Thoracic aorta (tissue), 2 donors: ENCODE measurements around the gene ALK. TPM values are rescaled to one million over a fixed set of nuclear protein-coding genes. Genes with fewer than 3 reads are reported as not detected.

Experiments used
- ATAC-seq: fragments of 150-250 bp; one replicate; pipeline ENCODE4 v1.8.0; 2017; ENCODE audit warnings: low read depth; ENCODE audit not compliant: insufficient number of reproducible peaks, low FRiP score
- DNase-seq: peaks from one replicate; pipeline ENCODE4 v3.0.0-alpha.2; 2020; ENCODE audit warnings: low spot score
- H3K27ac ChIP-seq, 2 donors: fragments of 200-600 bp; sonication (generic); 1 replicate in 1 of 2; 2 replicates in 1 of 2; pipeline ENCODE4 v1.5.1; 2016; ENCODE audit warnings: mild to moderate bottlenecking in 2 of 2, moderate library complexity in 2 of 2
- H3K27me3 ChIP-seq: fragments of 200-600 bp; sonication (generic); replicated peaks from 2 replicates; pipeline ENCODE4 v1.6.0; 2016; ENCODE audit warnings: mild to moderate bottlenecking; ENCODE audit not compliant: insufficient read depth
- H3K36me3 ChIP-seq: fragments of 200-600 bp; sonication (generic); one replicate; pipeline ENCODE4 v1.5.1; 2016
- H3K4me1 ChIP-seq, 2 donors: fragments of 200-600 bp; sonication (generic); 1 replicate in 1 of 2; 2 replicates in 1 of 2; pipeline versions ENCODE4 v1.5.1 to v1.6.0; 2016; ENCODE audit warnings: low read depth in 2 of 2, mild to moderate bottlenecking in 1 of 2; ENCODE audit not compliant: control insufficient read depth in 1 of 2
- H3K4me3 ChIP-seq: fragments of 200-600 bp; sonication (generic); 2 replicates; pipeline ENCODE4 v1.5.1; 2016; ENCODE audit warnings: mild to moderate bottlenecking
- H3K9me3 ChIP-seq: fragments of 200-600 bp; sonication (generic); 2 replicates; pipeline ENCODE4 v1.5.1; 2016
- total RNA-seq, 2 donors: library from RNA; depleted of rRNA; stranded (reverse); fragments of >200 nt; gene quantifications; one replicate each; pipeline versions ENCODE4 v1.1.0 to v1.2.3, GENCODE V29; 2016
- TF ChIP-seq, protein P1 (sequence below): fragments of 200-600 bp; sonication (generic); IDR thresholded peaks from one replicate; pipeline ENCODE4 v1.5.1; 2019; ENCODE audit warnings: antibody characterized with exemption

Gene ALK
- total RNA-seq, 2 donors from 2014 or later: 2.0 TPM; not detected in 1

DNA sequence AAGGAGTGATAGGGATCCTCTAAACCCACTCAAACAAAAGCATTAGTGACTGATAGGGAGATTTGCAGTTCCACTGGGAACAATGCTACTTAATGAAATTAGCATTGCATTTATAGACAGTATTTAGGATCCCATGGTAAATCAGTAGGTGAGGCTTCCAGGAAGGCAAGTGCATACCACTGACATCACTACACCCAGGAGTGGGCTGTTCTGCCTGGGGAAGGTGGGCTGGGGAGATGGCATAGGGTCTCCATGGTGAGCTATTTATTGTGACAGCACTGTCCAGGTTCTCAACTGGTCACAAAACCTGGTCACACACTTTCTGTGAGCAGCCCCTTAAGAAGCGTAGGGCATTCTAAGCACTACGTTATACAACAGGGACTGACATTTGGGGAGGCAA lies 262.2 kb downstream of the ALK start:
- Histone ChIP-seq H3K36me3 (no peaks in the 10 kb centered on the region), H3K4me3 (no peak overlapping the region), H3K4me1 (no peaks in the 10 kb centered on the region), H3K9me3 (no peaks in the 10 kb centered on the region), H3K27me3 (no peaks in the 10 kb centered on the region), H3K27ac (no peak overlapping the region)
- ATAC-seq: no peak
- DNase-seq: no peak
- TF ChIP-seq, protein P1, sequence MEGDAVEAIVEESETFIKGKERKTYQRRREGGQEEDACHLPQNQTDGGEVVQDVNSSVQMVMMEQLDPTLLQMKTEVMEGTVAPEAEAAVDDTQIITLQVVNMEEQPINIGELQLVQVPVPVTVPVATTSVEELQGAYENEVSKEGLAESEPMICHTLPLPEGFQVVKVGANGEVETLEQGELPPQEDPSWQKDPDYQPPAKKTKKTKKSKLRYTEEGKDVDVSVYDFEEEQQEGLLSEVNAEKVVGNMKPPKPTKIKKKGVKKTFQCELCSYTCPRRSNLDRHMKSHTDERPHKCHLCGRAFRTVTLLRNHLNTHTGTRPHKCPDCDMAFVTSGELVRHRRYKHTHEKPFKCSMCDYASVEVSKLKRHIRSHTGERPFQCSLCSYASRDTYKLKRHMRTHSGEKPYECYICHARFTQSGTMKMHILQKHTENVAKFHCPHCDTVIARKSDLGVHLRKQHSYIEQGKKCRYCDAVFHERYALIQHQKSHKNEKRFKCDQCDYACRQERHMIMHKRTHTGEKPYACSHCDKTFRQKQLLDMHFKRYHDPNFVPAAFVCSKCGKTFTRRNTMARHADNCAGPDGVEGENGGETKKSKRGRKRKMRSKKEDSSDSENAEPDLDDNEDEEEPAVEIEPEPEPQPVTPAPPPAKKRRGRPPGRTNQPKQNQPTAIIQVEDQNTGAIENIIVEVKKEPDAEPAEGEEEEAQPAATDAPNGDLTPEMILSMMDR: no peak

DNA sequence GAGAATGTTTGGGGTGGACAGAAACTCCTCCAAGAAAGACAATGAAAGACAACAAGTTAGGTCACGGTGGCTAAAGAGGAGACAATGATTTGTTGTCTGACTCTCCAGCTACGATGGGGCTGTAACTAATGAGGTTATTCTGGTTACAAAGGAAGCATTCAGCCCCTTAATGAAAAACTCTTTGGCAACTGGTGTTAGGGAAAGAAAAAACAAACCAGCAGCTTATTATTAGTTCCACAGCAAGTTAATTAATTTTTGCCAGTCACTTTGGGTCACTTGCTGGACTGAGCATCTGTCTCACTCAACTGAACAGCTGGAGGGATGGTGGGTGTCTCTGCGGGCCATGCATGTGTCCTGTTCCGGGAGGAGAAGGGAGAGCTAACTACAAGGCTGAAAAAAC lies 263.7 kb downstream of the ALK start:
- H3K4me3 ChIP-seq: no peak overlapping the region
- no peaks in the 10 kb centered on the region for H3K4me1 ChIP-seq
- no peak overlapping the region for H3K27ac ChIP-seq
- TF ChIP-seq, protein P1: no peak
- ATAC-seq (no peak), DNase-seq (no peak)
- no peaks in the 10 kb centered on the region for H3K27me3 ChIP-seq
- no peaks in the 10 kb centered on the region for H3K9me3 ChIP-seq
- no peaks in the 10 kb centered on the region for H3K36me3 ChIP-seq

DNA sequence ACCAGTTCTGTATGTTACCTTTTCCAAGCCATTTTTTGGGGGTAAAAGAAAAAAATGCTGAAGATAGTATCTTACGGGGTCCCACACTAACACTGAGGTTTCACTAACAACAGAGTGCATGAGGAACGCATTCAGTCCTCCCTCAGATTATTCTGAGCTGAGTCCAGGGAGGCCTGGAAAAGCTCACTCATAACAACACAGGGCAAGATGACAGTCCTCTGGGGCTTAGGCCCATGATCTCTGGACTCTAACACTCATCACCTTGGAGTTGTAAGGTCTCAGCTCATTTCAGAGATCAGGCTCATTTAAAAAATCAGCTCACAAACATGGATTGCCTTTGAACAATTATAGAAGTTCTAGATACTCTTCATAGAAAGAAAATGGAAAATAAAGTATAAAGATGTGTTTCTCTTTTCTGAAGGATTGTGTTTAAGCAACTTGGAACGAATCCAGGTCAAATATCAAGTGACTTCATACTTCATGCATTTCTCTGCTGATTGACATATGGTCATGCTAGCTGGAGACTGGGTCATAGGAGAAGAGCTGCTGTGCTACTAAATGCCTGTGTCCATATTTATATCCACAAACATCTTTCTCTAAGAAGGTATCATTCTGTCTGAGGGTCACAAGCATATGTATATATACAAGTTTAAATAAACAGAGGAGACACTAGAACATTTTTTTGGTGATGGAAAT lies 265.8 kb downstream of the ALK start:
- H3K27ac ChIP-seq: no peak overlapping the region
- ATAC-seq (no peak), DNase-seq (no peak)
- no peaks in the 10 kb centered on the region for H3K4me1 ChIP-seq
- H3K4me3 ChIP-seq: no peak overlapping the region
- TF ChIP-seq, protein P1: no peak
- no peaks in the 10 kb centered on the region for H3K36me3 ChIP-seq
- no peaks in the 10 kb centered on the region for H3K9me3 ChIP-seq
- no peaks in the 10 kb centered on the region for H3K27me3 ChIP-seq

DNA sequence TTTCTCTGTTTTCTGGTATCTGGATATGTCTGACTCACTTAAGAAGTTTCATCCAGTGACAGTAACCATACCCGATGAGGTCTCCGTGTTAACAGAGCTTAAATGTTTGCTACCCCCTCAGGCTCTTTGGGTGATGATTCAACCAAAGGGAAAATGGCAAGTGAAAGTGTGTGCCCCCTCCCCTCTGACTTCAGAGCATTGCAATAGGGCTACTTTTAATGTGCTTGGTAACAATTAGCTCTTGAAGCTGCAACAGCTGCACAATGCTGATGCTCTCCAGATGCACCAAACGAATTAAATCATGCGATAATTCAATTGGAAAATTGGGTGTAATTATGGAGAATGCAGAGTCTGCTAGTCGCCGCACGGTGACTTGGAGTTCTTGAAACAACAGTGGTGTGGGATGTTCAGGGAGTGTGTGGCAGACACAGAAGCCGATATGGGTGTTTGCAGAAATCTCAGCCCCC lies 270.7 kb downstream of the ALK start:
- H3K4me1 ChIP-seq: no peaks in the 10 kb centered on the region
- DNase-seq: no peak
- no peak for ATAC-seq
- H3K27ac ChIP-seq: no peak overlapping the region
- H3K36me3 ChIP-seq: no peaks in the 10 kb centered on the region
- H3K9me3 ChIP-seq: peaks cover 7% of the 10 kb centered on the region
- H3K4me3 ChIP-seq: no peak overlapping the region
- TF ChIP-seq, protein P1: no peak
- H3K27me3 ChIP-seq: no peaks in the 10 kb centered on the region

DNA sequence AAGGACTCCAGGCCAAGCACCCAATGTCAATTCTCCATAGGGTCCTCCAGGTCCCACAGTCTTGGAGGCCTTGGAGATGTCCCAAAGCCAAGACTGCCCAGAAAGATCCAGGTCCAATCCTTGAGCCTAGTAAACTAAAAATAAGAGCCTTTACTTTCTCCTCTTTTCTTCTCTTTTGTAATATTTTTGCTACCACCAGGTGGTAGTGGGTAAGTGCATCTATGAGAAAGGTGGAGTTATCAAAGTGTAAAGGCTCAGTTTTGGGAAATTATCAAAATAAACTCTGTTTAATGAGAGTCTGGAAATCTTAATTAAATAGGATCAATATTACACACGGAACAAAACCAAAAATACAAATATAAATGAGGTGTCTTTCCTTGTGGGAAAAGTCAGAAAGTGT lies 276.4 kb downstream of the ALK start:
- Histone ChIP-seq H3K27me3 (no peaks in the 10 kb centered on the region), H3K4me1 (no peaks in the 10 kb centered on the region), H3K4me3 (no peak overlapping the region), H3K9me3 (peaks cover 7% of the 10 kb centered on the region), H3K27ac (no peak overlapping the region), H3K36me3 (no peaks in the 10 kb centered on the region)
- TF ChIP-seq, protein P1: no peak
- DNase-seq (no peak), ATAC-seq (no peak)
